Sigmoid colon (tissue), 7 donors: Measurements from ENCODE around the gene METRNL. TPM values are rescaled to one million over a fixed set of nuclear protein-coding genes. Genes with fewer than 3 reads are reported as not detected.

Experiments used
- DNase-seq: peaks from one replicate; pipeline ENCODE4 v3.0.0-alpha.2; 2019
- H3K27ac ChIP-seq, 4 donors: fragments of 200-600 bp; sonication (generic); one replicate each; pipeline ENCODE4 v1.5.1; 2016 to 2019; ENCODE audit warnings: mild to moderate bottlenecking in 1 of 4
- H3K27me3 ChIP-seq, 3 donors: fragments of 200-600 bp; sonication (generic); one replicate each; pipeline ENCODE4 v1.5.1; 2019; ENCODE audit warnings: mild to moderate bottlenecking in 1 of 3
- H3K36me3 ChIP-seq, 4 donors: fragments of 200-600 bp; sonication (generic); one replicate each; pipeline ENCODE4 v1.5.1; 2016 to 2019
- H3K4me1 ChIP-seq, 4 donors: fragments of 200-600 bp; sonication (generic); one replicate each; pipeline ENCODE4 v1.5.1; 2017 to 2019
- H3K4me3 ChIP-seq, 4 donors: fragments of 200-600 bp; sonication (generic); one replicate each; pipeline ENCODE4 v1.5.1; 2017 to 2019; ENCODE audit warnings: mild to moderate bottlenecking in 2 of 4, moderate library complexity in 1 of 4
- H3K9me3 ChIP-seq, 4 donors: fragments of 200-600 bp in 3 of 4; sonication (generic) in 3 of 4; one replicate each; pipeline versions ENCODE4 v1.5.1 to v1.6.1; 2013 to 2019
- EP300 ChIP-seq, 4 donors: sonication (generic); formaldehyde crosslinking; IDR thresholded peaks; one replicate each; pipeline ENCODE4 v1.6.1; 2017; ENCODE audit warnings: antibody characterized with exemption in 4 of 4
- POLR2A ChIP-seq, 2 donors: fragments of 450-650 bp; IDR thresholded peaks; one replicate each; pipeline ENCODE4 v1.6.1; 2016; ENCODE audit warnings: antibody characterized with exemption in 2 of 2, mild to moderate bottlenecking in 2 of 2, moderate library complexity in 2 of 2
- POLR2AphosphoS5 ChIP-seq, 4 donors: sonication (generic); formaldehyde crosslinking; IDR thresholded peaks; one replicate each; pipeline ENCODE4 v1.6.1; 2017; ENCODE audit warnings: antibody characterized with exemption in 4 of 4
- WGBS, 2 donors: extraction: QIAGEN DNeasy Blood & Tissue Kit; methylation state at CpG; one replicate each; pipeline ENCODE4 v1.1.7; 2013; 5-methylcytosine and 5-hydroxymethylcytosine counted together
- intact Hi-C: fragments of 100-400 bp; cut with DNase I; formaldehyde crosslinking; loops from one replicate; pipeline ENCODE4 v1.15.1; 2023
- polyA plus RNA-seq, 3 donors: library from polyadenylated mRNA; stranded (reverse); fragments of 200-250 nt; gene quantifications; one replicate each; pipeline ENCODE4 v1.2.3, GENCODE V29; 2013
- total RNA-seq, 4 donors: library from RNA; depleted of rRNA; stranded (reverse); fragments of >200 nt; gene quantifications; one replicate each; pipeline ENCODE4 v1.1.0, GENCODE V29; 2016
- TF ChIP-seq, protein P1 (sequence below), 4 experiments: fragments of 450-650 bp in 3 of 4; fragments of 200-600 bp in 1 of 4; IDR thresholded peaks; one replicate each; pipeline ENCODE4 v1.5.1; 2016 to 2019; ENCODE audit warnings: antibody characterized with exemption in 4 of 4, mild to moderate bottlenecking in 3 of 4, moderate library complexity in 2 of 4
- donor health status: healthy with polysubstance abuse.
- donor health status: Bipolar disorder and iron deficiency.
- donor health status: healthy.

Gene METRNL
- total and polyA plus RNA-seq, 7 donors, result 26.8 to 116 (median 53.6) TPM

DNA sequence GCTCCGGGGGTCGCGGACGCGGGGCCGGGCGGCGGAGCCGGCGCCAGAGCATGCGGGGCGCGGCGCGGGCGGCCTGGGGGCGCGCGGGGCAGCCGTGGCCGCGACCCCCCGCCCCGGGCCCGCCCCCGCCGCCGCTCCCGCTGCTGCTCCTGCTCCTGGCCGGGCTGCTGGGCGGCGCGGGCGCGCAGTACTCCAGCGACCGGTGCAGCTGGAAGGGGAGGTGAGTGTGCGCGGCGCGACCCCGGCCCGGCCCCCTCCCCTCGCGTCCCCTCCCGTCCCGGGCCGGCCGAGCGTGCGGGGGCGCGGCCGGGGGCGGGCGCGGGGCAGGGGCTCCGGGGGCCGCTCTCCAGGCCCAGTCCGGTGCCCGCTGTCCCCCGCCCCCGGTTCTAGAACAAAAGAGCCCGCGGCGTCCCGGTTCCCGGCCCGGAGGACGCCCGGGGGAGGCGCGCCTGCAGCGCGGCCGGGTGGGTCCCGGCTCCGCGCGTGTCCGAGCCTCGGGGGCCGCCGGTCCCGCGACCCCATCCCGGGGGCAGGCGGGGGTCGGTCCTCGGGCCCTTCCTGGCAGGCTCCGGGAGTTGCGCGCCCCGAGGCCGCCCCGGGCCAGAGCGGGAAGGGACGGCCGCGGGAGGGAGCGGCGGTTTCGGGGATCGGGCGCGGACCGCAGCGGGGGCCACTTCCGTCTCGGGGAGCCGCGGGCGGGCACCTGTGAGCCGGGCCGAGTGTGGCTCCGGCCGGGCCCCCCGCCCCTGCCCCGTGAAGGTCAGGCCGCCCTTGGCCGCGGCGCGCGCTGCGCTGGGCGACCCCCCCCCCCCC is 563 bp downstream of the METRNL start:
- Histone ChIP-seq H3K9me3 (no peaks in the 10 kb centered on the region), H3K27ac (peak overlapping the region; percentile 86 to 96 (median 87))

DNA sequence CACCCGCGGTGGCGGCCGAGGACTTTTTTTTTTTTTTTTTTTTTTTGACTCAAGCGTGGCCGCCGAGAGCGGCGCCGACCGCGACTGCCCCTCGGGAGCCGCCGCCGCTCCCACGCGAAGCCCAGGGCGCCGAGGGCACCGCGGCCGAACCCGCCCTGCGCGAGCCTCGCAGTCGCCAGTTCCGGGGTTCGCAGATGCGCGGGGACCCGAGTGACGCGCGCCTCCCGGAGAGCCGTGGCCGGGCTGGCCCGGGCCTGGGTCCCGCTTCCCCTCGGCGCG is 1.1 kb downstream of the METRNL start:
- intact Hi-C loops, result no loop called here
- Histone ChIP-seq H3K4me3 (peak overlapping the region; percentile 73 to 97 (median 90)), H3K4me1 (peaks cover 0 to 52% (median 43%) of the 10 kb centered on the region in 4 donors), H3K9me3 (no peaks in the 10 kb centered on the region), H3K36me3 (peaks cover 0 to 4% (median 0%) of the 10 kb centered on the region in 4 donors), H3K27ac (peak overlapping the region; percentile 86 to 96 (median 87)), H3K27me3 (no peaks in the 10 kb centered on the region)
- no peak for TF ChIP-seq POLR2AphosphoS5 (IDR thresholded peaks at IDR 0.05)
- no peak for TF ChIP-seq EP300 (IDR thresholded peaks at IDR 0.05)
- no peak for TF ChIP-seq POLR2A (IDR thresholded peaks at IDR 0.05)
- TF ChIP-seq, protein P1, sequence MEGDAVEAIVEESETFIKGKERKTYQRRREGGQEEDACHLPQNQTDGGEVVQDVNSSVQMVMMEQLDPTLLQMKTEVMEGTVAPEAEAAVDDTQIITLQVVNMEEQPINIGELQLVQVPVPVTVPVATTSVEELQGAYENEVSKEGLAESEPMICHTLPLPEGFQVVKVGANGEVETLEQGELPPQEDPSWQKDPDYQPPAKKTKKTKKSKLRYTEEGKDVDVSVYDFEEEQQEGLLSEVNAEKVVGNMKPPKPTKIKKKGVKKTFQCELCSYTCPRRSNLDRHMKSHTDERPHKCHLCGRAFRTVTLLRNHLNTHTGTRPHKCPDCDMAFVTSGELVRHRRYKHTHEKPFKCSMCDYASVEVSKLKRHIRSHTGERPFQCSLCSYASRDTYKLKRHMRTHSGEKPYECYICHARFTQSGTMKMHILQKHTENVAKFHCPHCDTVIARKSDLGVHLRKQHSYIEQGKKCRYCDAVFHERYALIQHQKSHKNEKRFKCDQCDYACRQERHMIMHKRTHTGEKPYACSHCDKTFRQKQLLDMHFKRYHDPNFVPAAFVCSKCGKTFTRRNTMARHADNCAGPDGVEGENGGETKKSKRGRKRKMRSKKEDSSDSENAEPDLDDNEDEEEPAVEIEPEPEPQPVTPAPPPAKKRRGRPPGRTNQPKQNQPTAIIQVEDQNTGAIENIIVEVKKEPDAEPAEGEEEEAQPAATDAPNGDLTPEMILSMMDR (IDR thresholded peaks at IDR 0.05), result no peak
- 0 to 1% methylated on average over 40 to 44 of the region's 44 CpGs for WGBS, 2 donors
- DNase-seq, result no peak

More for the DNA sequence above, 563 bp downstream of the METRNL start:
- Histone ChIP-seq H3K4me1 (peaks cover 0 to 52% (median 43%) of the 10 kb centered on the region in 4 donors), H3K27me3 (no peaks in the 10 kb centered on the region), H3K4me3 (peak overlapping the region; percentile 73 to 97 (median 90)), H3K36me3 (no peaks in the 10 kb centered on the region)
- no peak for DNase-seq
- WGBS, 2 donors, result 1% methylated on average over 126 to 127 of the region's 127 CpGs
- no peak for TF ChIP-seq EP300 (IDR thresholded peaks at IDR 0.05)
- TF ChIP-seq, protein P1 (IDR thresholded peaks at IDR 0.05), result no peak
- no peak for TF ChIP-seq POLR2AphosphoS5 (IDR thresholded peaks at IDR 0.05)
- TF ChIP-seq POLR2A (IDR thresholded peaks at IDR 0.05), result no peak
- intact Hi-C loops, result loop anchor here (1.0 kb wide), 1 partner anchor 28 kb away; no protein-coding TSS in a partner anchor

DNA sequence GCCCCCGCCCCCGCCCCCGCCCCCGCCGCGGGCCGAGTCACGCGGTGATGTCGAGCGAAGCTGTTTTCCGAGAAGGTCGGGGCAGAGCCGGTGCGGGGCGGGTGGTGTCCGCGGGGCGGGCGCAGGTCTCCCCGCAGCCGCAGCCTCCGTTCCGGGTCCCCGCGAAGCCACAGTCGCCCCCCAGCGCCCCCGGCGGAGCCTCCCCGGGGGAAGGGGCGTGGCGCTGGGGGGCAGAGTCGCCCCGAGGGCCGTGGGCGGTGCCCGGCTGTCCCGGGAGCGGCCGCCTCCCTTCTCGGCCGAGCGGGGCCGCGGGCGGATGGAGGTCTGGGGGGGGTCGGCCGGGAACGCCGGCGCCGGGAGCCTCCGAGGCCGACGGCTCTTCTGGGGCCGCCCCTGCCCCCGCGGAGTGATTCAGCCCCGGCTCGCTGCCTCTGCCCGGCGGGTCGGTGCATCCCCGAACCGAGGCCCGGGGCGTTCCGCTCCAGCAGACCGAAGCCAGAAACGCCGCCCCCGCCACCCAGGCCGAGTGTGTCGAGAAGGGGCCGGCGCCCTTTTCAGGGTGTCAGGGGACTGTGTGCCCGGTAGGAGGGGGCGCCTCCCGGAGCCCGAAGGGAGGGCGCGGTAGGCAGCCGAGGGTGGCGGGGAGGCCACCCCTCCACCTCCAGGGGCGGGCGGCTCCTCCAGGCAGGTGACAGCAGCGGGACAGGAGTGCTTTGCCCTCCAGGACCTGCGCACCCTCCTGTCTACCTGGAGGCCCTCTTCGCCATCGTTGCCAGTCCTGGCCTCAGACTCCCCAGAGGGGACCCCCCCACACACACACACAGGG is 1.7 kb downstream of the METRNL start:
- H3K27me3 ChIP-seq, result no peaks in the 10 kb centered on the region
- peaks cover 0 to 10% (median 0%) of the 10 kb centered on the region in 4 donors for H3K36me3 ChIP-seq
- H3K27ac ChIP-seq, result peak overlapping the region; percentile 86 to 96 (median 87)
- no peak for DNase-seq
- TF ChIP-seq, protein P1 (IDR thresholded peaks at IDR 0.05), result no peak
- peak in 1 of 4 donors; percentile 9 for TF ChIP-seq POLR2AphosphoS5 (IDR thresholded peaks at IDR 0.05)
- intact Hi-C loops, result no loop called here
- 2 to 3% methylated on average over 91 of the region's 91 CpGs for WGBS, 2 donors
- peaks cover 0 to 52% (median 43%) of the 10 kb centered on the region in 4 donors for H3K4me1 ChIP-seq
- H3K9me3 ChIP-seq, result no peaks in the 10 kb centered on the region
- H3K4me3 ChIP-seq, result peak overlapping the region; percentile 73 to 97 (median 90)

DNA sequence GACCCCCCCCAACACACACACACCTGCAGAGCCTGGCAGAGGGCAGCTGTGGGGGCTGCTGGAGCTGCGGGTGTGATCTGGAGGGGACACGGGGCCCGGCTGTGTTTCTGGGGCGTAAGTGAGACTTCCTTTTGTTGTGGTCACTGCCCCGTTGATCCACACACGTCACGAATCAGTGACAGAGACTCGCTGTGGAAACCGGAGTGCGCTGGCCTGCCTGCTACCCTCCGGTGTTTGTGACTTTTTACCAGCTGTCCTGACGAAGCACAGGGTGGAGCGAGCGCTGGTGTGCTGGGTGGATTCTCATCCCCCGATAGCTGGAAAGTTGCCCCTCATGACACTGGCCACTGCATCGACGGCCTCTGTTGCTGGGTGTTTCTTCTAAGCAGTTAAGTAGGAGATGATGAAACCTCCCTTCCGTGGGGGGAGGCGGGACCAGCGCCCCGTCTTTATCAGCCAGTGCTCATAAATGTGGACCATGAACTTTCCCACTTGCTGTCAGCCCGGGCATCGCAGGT is 2.3 kb downstream of the METRNL start:
- no peaks in the 10 kb centered on the region for H3K27me3 ChIP-seq
- intact Hi-C loops, result no loop called here
- H3K27ac ChIP-seq, result peak overlapping the region; percentile 86 to 96 (median 87)
- peaks cover 0 to 12% (median 0%) of the 10 kb centered on the region in 4 donors for H3K36me3 ChIP-seq
- no peaks in the 10 kb centered on the region for H3K9me3 ChIP-seq
- WGBS, 2 donors, result 12 to 38% methylated on average over 23 of the region's 23 CpGs
- H3K4me3 ChIP-seq, result peak overlapping the region; percentile 73 to 97 (median 90)
- TF ChIP-seq, protein P1 (IDR thresholded peaks at IDR 0.05), result no peak
- TF ChIP-seq POLR2AphosphoS5 (IDR thresholded peaks at IDR 0.05), result peak in 3 of 4 donors; percentile 12 to 47 (median 43)
- DNase-seq, result peak; percentile 87
- peaks cover 0 to 52% (median 43%) of the 10 kb centered on the region in 4 donors for H3K4me1 ChIP-seq
